Activated CD4-positive, alpha-beta T cell treated with anti-CD3 and anti-CD28 coated beads for 24 hours (primary cell): ENCODE results near the gene SENP7.
"Not testable (repeated sequence)": the region's sequence is repeated elsewhere in the genome, so short reads cannot be mapped to it uniquely, and the experiment has no call there.

Source experiments
- DNase-seq, 2 donors: peaks; one replicate each; pipeline ENCODE4 v3.0.0-alpha.2; 2020; ENCODE audit warnings: low read depth in 2 of 2

SENP7 gene

GRCh38 chr3:101458387-101458786 is 54.6 kb downstream of the SENP7 start:
- DNase-seq: no peak

DNA sequence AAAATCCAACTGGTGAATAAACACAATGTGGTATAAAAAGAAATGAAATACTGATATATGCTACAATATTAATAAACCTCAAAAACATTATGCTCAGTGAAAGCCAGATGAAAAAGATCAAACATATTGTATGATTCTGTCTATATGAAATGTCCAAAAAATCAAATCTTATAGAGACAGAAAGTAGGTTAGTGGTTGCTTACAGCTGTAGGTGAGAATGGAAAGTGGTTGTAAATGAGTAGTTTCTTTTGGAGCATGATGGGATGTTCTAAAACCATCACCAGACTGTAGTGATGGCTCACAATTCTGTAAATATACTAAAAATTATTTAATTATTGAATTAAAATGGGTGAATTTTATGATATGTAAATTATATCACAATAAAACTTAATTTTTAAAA is 58.4 kb downstream of the SENP7 start:
- DNase-seq: no peak

DNA sequence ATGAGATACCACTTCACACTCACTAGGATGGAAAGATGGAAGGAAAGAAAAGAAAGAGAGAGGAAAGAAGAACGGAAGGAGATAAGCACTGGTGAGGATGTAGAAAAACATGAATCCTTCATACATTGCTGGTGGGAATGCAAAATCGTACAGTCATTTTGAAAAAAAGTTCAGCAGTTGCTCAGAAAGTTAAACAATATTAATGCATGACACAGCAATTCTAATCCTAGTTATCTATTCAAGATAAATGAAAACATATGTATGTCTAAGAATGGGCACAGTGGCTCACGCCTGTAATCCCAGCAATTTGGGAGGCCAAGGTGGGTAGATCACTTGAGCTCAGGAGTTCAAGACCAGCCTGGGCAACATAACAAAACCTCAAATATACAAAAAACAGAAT is 59.1 kb downstream of the SENP7 start:
- no peak for DNase-seq

DNA sequence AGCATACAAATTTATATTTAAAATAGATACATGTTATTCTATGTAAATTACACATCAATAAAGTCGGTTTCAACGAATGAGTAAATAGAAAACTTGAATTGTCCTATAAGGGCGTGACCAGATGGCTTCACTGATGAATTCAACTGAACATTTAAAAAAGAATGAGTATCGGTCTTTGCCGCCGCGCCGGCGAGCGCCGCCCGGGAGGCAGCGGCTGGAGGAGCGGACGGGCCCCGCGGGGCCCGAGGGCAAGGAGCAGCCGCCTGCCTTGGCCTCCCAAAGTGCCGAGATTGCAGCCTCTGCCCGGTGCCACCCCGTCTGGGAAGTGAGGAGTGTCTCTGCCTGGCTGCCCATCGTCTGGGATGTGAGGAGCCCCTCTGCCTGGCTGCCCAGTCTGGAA is 74.4 kb downstream of the SENP7 start:
- not testable (repeated sequence) for DNase-seq

GRCh38 chr3:101433652-101434051 is 79.4 kb downstream of the SENP7 start:
- no peak for DNase-seq

DNA sequence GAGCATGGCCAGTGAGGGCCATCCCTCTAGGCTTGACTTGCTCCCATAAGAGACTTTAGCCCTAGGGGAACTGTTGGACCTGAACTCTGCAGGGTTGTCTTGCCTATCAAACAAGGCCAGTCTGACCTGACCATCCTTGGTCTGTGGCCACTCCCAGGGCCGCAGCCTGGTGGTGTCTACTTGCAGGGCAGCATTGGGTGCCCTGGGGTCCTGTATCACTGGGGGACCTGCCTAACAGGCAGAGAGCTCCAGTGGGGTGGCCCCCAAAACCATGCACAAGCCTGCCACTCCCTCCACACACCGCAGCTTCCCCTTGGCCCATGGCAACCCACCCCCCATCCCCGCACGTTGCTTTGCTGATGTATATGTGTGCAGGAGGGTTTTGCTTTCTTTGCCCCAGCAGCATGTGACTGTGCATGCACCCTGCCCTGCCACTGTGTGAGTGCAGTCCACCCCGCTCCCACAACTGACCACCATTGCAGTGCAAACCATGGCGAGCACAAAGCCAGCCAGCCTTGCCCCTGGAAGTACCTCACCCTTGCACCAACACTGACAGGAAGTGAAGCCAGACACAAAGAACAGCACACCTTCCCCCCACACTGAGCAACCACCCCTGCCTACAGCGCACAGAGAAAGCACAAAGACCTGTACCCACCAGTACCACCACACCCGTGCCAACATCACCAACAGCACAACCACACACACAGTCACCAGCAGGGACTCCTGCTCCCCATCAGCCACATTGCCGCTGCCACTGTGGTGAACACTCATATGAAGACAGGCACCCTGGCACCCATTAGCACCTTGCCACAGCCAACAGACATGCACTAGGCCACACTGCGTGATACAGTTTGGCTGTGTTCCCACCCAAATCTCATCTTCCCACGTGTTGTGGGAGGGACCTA is 88.8 kb downstream of the SENP7 start:
- peak in 1 of 2 donors; percentile 3 for DNase-seq

GRCh38 chr3:101418851-101419250 is 94.2 kb downstream of the SENP7 start:
- DNase-seq: no peak

GRCh38 chr3:101414121-101414520 is 98.9 kb downstream of the SENP7 start:
- DNase-seq: no peak

GRCh38 chr3:101413656-101414055 is 99.4 kb downstream of the SENP7 start:
- DNase-seq: no peak

DNA sequence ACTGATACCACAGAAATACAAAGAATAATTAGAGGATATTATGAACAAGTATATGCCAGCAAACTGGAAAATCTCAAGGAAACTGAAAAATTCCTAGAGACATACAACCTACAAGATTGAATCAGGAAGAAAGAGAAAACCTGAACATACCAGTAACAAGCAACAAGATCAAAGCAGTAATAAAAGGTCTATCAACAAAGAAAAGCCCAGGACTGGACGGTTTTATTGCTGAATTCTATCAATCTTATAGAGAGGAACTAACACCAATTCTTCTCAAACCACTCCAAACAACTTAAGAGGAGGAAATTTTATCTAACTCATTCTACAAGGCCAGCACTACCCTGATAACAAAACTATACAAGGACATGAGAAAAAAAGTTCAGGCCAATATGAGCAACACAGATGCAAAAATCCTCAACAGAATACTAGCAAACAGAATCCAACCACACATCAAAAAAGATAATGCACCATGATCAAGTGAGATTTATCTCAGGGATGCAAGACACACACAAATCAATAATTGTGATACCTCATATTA is 121.5 kb downstream of the SENP7 start:
- DNase-seq: no peak

- DNase-seq: no peak
These were observed 124.3 kb downstream of the SENP7 start for GRCh38 chr3:101388706-101389105.

DNA sequence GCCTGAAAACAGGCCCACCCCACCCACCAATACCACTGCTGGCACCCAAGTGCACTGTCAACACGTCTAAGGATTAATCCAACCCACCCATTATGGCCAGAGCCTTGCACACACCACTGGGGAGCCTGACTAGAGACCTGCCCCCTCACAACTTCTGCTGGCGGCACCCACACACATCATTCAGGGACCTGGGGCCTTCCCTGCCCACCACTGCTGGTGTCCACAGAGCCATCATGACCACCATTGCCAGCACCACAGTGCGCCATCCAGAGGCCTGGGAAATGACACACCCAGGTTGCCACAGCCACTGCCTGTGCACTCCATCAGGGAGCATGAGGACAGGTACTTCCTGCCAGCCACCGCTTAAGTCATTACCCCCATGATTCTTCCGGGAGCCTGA is 125.7 kb downstream of the SENP7 start:
- DNase-seq: no peak

- no peak for DNase-seq
These were observed 128.6 kb downstream of the SENP7 start for GRCh38 chr3:101384426-101384825.

GRCh38 chr3:101383656-101384055 is 129.4 kb downstream of the SENP7 start:
- DNase-seq: no peak

- DNase-seq: no peak
These were observed 129.8 kb downstream of the SENP7 start for GRCh38 chr3:101383156-101383575.

GRCh38 chr3:101381809-101382208 is 131.2 kb downstream of the SENP7 start:
- no peak for DNase-seq

DNA sequence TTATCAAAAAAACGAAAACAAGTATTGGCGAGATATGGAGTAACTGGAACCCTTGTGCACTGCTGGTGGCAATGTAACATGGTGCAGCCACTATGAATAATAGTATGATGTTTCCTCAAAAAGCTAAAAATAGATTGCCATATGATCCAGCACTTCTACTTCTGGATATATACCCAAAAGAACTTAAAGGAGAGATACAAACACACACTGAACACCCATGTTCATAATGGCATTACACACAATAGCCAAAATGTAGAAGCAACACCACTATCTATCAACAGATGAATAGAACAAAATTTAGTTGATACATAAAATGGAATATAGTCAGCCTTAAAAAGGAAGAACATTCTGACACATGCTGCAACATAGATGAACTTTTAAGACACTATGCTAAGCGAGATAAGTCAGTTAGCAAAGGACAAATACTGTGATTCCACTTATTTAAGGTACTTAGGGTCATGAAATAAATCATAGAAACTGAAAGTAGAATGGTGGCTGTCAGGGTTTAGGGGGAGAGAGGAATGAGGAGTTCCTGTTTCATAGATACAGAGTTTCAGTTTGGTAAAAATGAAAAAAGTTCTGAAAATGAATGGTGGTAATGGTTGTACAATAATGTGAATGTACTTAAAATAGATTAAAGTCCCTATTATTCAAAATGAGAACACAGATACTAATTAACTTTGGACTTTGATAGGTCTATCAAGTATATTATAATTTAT is 133.2 kb downstream of the SENP7 start:
- no peak for DNase-seq

GRCh38 chr3:101377796-101378195 is 135.2 kb downstream of the SENP7 start:
- DNase-seq: no peak

GRCh38 chr3:101377209-101377608 is 135.8 kb downstream of the SENP7 start:
- DNase-seq: no peak

GRCh38 chr3:101375586-101375985 is 137.4 kb downstream of the SENP7 start:
- no peak for DNase-seq

DNA sequence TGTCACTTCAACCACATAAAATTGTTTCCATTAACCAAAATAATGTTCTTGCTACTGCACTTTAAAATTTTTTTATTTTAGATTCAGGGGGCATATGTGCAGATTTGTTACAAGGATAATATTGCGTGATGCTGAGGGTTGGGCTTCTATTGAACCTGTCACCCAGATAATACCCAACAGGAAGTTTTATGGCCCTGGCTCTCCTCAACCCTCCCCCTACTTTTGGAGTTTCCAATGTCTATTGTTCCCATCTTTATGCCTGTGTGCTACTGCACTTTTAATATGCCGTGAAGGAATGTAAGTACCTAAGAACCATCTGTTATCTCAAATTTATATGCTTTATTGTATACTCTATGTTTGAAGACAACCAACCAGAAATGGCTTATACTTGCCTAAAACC is 150.6 kb downstream of the SENP7 start:
- DNase-seq: no peak

DNA sequence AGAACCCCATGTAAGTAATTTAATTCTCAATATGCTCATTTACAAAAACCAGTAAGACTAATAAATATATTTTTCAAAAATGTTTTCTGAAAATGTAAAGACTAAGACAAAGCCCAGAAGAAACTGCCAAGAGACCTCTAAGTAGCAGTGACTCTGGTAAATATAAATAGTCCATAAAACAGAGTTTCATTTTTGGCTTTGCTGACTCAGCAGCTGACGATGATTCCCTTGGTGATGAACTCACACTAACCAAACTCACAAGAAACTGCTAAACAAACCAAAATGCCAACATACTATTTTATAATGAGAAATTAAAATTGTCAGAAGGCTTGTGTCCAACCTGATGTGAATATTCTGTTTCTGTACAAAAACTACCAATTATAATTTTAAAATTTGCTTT is 161.2 kb downstream of the SENP7 start:
- no peak for DNase-seq

- DNase-seq: no peak
These were observed 172.4 kb downstream of the SENP7 start for GRCh38 chr3:101340591-101340990.
